Loucy (cell line): ENCODE measurements around the gene AGAP1.

Experiments
- H2AFZ ChIP-seq: fragments of 200-600 bp; sonication (generic); 2 replicates; pipeline ENCODE4 v1.6.0; 2016; ENCODE audit warnings: antibody characterized with exemption, mild to moderate bottlenecking, low read length, moderate library complexity
- H3F3A ChIP-seq: fragments of 200-600 bp; 2 replicates; pipeline ENCODE4 v1.6.0; 2016; ENCODE audit warnings: antibody characterized with exemption, low read depth, mild to moderate bottlenecking
- H3K27me3 ChIP-seq: fragments of 200-600 bp; sonication (generic); 2 replicates; pipeline ENCODE4 v1.6.1; 2014; ENCODE audit warnings: low read length, mild to moderate bottlenecking; ENCODE audit not compliant: insufficient read depth, poor library complexity, severe bottlenecking
- H3K36me3 ChIP-seq: fragments of 200-600 bp; sonication (generic); 2 replicates; pipeline ENCODE4 v1.6.1; 2016; ENCODE audit warnings: low read length; ENCODE audit not compliant: insufficient read depth
- H3K4me1 ChIP-seq: fragments of 200-600 bp; sonication (generic); 2 replicates; pipeline ENCODE4 v1.5.1; 2014; ENCODE audit warnings: low read length, mild to moderate bottlenecking; ENCODE audit not compliant: insufficient read depth, poor library complexity, severe bottlenecking
- H3K4me2 ChIP-seq: fragments of 200-600 bp; sonication (generic); 2 replicates; pipeline ENCODE4 v1.6.0; 2014; ENCODE audit warnings: antibody characterized with exemption, low read length, low read depth, mild to moderate bottlenecking; ENCODE audit not compliant: poor library complexity, severe bottlenecking
- H3K4me3 ChIP-seq: fragments of 200-600 bp; sonication (generic); 2 replicates; pipeline ENCODE4 v1.5.1; 2014; ENCODE audit warnings: low read length, mild to moderate bottlenecking, mixed read lengths; ENCODE audit not compliant: poor library complexity, severe bottlenecking
- H3K79me2 ChIP-seq: fragments of 200-600 bp; sonication (generic); 2 replicates; pipeline ENCODE4 v1.6.1; 2014; ENCODE audit warnings: low read length; ENCODE audit not compliant: insufficient read depth
- H3K9ac ChIP-seq: fragments of 200-600 bp; sonication (generic); 2 replicates; pipeline ENCODE4 v1.6.0; 2014; ENCODE audit warnings: mild to moderate bottlenecking, low read depth, low read length, moderate library complexity; ENCODE audit not compliant: poor library complexity, severe bottlenecking
- H3K9me2 ChIP-seq: fragments of 200-600 bp; sonication (generic); replicated peaks from 2 replicates; pipeline ENCODE4 v1.6.1; 2016; ENCODE audit warnings: low read depth, low read length, mixed read lengths
- H3K9me3 ChIP-seq: fragments of 200-600 bp; sonication (generic); 2 replicates; pipeline ENCODE4 v1.6.1; 2014; ENCODE audit warnings: mild to moderate bottlenecking, antibody characterized with exemption, low read length, low read depth; ENCODE audit not compliant: insufficient read depth
- H4K20me1 ChIP-seq: fragments of 200-600 bp; sonication (generic); 2 replicates; pipeline ENCODE4 v1.6.0; 2014; ENCODE audit warnings: antibody characterized with exemption, low read length, mild to moderate bottlenecking; ENCODE audit not compliant: insufficient read depth, poor library complexity, severe bottlenecking
- CTCF ChIP-seq: fragments of 200-600 bp; sonication (generic); conservative IDR thresholded peaks from 2 replicates; pipeline ENCODE4 v1.5.1; 2014; ENCODE audit warnings: mild to moderate bottlenecking, antibody characterized with exemption, low read length
- EZH2phosphoT487 ChIP-seq: fragments of 200-600 bp; IDR thresholded peaks from 2 replicates; pipeline ENCODE4 v1.6.1; 2018; ENCODE audit warnings: antibody characterized with exemption, mild to moderate bottlenecking, moderate library complexity, borderline replicate concordance

Gene AGAP1

DNA sequence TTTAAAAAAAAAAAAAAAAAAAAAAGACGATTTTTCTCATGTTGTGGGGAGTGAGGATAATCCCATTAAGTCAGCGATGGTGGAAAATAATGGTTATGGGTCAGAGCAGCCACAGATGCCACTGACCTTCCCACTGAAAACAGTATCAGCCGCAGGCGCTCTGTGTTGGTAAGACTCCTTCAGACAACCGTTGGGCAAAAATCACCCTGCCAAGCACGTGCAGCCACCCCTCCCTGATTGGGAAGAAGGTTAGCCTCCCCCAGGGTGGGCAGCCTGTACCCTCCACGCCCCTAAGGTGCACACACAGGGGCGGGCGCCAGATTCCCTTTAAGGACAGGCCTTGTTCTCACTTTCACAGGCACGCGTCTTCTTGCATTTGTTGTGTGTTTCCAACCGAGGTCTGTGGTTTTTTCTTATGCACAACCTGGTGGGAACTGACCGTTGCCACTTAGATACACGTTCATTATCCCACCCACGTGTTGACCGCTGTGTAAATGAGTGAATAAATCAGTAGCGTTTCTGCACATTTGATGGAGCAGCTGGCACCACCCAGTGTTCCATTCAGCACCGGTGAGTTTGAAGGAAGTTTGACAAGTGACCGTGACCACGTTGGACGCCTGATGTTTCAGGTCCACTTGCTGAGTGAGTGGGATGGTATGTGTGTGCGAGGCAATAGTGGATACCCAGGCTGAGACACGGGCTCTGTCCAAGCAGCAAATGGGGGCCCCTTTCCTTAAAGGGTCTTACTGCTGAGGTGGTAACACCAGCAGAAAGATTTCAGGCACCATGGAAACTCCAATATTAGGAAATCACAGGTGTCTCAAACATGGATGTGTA, 476.6 kb downstream of the AGAP1 start:
- TF ChIP-seq EZH2phosphoT487 (no peak), CTCF (no peak)
- H3F3A ChIP-seq, result no peaks in the 10 kb centered on the region
- no peak overlapping the region for H2AFZ ChIP-seq
- H3K4me1 ChIP-seq, result no peaks in the 10 kb centered on the region
- peaks cover 5% of the 10 kb centered on the region; the same call in 1 of the 2 replicates for H3K36me3 ChIP-seq
- H3K4me3 ChIP-seq, result no peak overlapping the region
- H4K20me1 ChIP-seq, result no peaks in the 10 kb centered on the region
- H3K9me3 ChIP-seq, result no peaks in the 10 kb centered on the region
- no peak overlapping the region for H3K4me2 ChIP-seq
- no peak overlapping the region for H3K9ac ChIP-seq
- H3K27me3 ChIP-seq, result no peaks in the 10 kb centered on the region
- no peaks in the 10 kb centered on the region for H3K9me2 ChIP-seq
- H3K79me2 ChIP-seq, result no peaks in the 10 kb centered on the region

DNA sequence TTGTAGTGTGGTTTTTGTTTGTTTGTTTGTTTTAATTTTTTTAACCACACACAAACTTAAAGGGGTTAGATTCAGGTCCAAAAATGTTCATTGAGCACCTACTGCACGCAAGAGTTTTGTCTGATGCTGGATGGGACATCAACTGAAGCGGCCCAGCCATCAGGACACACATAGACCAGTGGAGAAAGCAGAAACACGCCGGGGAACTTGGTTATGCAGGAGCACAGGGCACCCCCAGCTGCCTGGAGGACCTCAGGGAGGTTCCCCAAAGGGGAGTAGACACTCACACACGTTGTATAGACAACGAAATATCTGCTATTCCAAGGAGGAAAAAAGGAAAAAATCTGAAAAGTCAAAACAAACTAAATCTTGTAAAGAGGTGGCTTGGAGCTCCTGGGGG, 482.7 kb downstream of the AGAP1 start:
- Histone ChIP-seq H3K9me3 (no peaks in the 10 kb centered on the region; the same call in 1 of the 2 replicates), H3K4me2 (no peak overlapping the region), H3K4me3 (no peak overlapping the region), H3K36me3 (no peaks in the 10 kb centered on the region; the same call in 1 of the 2 replicates), H2AFZ (no peak overlapping the region), H3F3A (no peaks in the 10 kb centered on the region), H3K9me2 (no peaks in the 10 kb centered on the region), H3K4me1 (no peaks in the 10 kb centered on the region), H3K27me3 (no peaks in the 10 kb centered on the region), H3K79me2 (no peaks in the 10 kb centered on the region), H3K9ac (no peak overlapping the region), H4K20me1 (no peaks in the 10 kb centered on the region)
- TF ChIP-seq CTCF (no peak), EZH2phosphoT487 (no peak)

GRCh38 chr2:235976956-235977355, 483.1 kb downstream of the AGAP1 start:
- Histone ChIP-seq H3K9ac (no peak overlapping the region), H3K4me2 (no peak overlapping the region), H3K9me2 (no peaks in the 10 kb centered on the region), H3K9me3 (no peaks in the 10 kb centered on the region; the same call in 1 of the 2 replicates), H3F3A (no peaks in the 10 kb centered on the region), H4K20me1 (no peaks in the 10 kb centered on the region), H3K27me3 (no peaks in the 10 kb centered on the region), H3K36me3 (no peaks in the 10 kb centered on the region; the same call in 1 of the 2 replicates), H2AFZ (no peak overlapping the region), H3K79me2 (no peaks in the 10 kb centered on the region), H3K4me3 (no peak overlapping the region), H3K4me1 (no peaks in the 10 kb centered on the region)
- TF ChIP-seq CTCF, result no peak
- no peak for TF ChIP-seq EZH2phosphoT487
